HFFc6 (cell line): ENCODE data around the gene EGLN3. TPM values are rescaled to one million over a fixed set of nuclear protein-coding genes. Genes with fewer than 3 reads are reported as not detected.

Source experiments
- DNase-seq: peaks from one replicate; pipeline ENCODE4 v3.0.0-alpha.2; 2018
- H3K27ac Mint-ChIP-seq: 2 replicates; pipeline ENCODE4 v1.8.0; 2020; ENCODE audit warnings: mild to moderate bottlenecking, mixed read lengths
- H3K27me3 Mint-ChIP-seq: 2 replicates; pipeline ENCODE4 v1.8.0; 2021; ENCODE audit warnings: mild to moderate bottlenecking, moderate library complexity, mixed read lengths; ENCODE audit not compliant: insufficient read depth
- H3K36me3 Mint-ChIP-seq: 2 replicates; pipeline ENCODE4 v1.8.0; 2021; ENCODE audit warnings: low read depth, mixed read lengths
- H3K4me1 Mint-ChIP-seq: 2 replicates; pipeline ENCODE4 v1.8.0; 2020; ENCODE audit warnings: low read depth, mixed read lengths
- H3K4me3 Mint-ChIP-seq: 2 replicates; pipeline ENCODE4 v1.8.0; 2020; ENCODE audit warnings: mild to moderate bottlenecking, moderate library complexity, mixed read lengths
- H3K9me3 Mint-ChIP-seq: 2 replicates; pipeline ENCODE4 v1.8.0; 2020; ENCODE audit warnings: mild to moderate bottlenecking, mixed read lengths
- total RNA-seq, 6 experiments: library from RNA; stranded (reverse); fragmentation: NEBNext Ultra II Directional; extraction: Animal tissue kit (Norgen Biotek cat#: 25700); gene quantifications; 2 replicates in 1 of 6; 3 replicates in 5 of 6; pipeline ENCODE4 v1.2.3, GENCODE V29; 2021
- TF ChIP-seq, protein P1 (sequence below): fragments of 200-600 bp; sonication (generic); IDR thresholded peaks from 2 replicates; pipeline ENCODE4 v1.5.0; 2021; ENCODE audit warnings: antibody characterized with exemption, mild to moderate bottlenecking

Gene EGLN3
- total RNA-seq, 6 experiments from 2014 or later, result 0.19 TPM; not detected in 5

GRCh38 chr14:33880330-33880729 lies 70.5 kb downstream of the EGLN3 start:
- H3K36me3 Mint-ChIP-seq, result no peaks in the 10 kb centered on the region; the same call in 1 of the 2 replicates
- no peaks in the 10 kb centered on the region; the same call in 1 of the 2 replicates for H3K27me3 Mint-ChIP-seq
- TF ChIP-seq, protein P1, sequence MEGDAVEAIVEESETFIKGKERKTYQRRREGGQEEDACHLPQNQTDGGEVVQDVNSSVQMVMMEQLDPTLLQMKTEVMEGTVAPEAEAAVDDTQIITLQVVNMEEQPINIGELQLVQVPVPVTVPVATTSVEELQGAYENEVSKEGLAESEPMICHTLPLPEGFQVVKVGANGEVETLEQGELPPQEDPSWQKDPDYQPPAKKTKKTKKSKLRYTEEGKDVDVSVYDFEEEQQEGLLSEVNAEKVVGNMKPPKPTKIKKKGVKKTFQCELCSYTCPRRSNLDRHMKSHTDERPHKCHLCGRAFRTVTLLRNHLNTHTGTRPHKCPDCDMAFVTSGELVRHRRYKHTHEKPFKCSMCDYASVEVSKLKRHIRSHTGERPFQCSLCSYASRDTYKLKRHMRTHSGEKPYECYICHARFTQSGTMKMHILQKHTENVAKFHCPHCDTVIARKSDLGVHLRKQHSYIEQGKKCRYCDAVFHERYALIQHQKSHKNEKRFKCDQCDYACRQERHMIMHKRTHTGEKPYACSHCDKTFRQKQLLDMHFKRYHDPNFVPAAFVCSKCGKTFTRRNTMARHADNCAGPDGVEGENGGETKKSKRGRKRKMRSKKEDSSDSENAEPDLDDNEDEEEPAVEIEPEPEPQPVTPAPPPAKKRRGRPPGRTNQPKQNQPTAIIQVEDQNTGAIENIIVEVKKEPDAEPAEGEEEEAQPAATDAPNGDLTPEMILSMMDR, result no peak
- H3K4me3 Mint-ChIP-seq, result no peak overlapping the region
- H3K9me3 Mint-ChIP-seq, result peaks cover 44% of the 10 kb centered on the region
- no peak for DNase-seq
- no peaks in the 10 kb centered on the region for H3K4me1 Mint-ChIP-seq
- H3K27ac Mint-ChIP-seq, result no peak overlapping the region

GRCh38 chr14:33879684-33880286 lies 71.1 kb downstream of the EGLN3 start:
- Mint-ChIP-seq H3K4me3 (no peak overlapping the region), H3K27me3 (no peaks in the 10 kb centered on the region; the same call in 1 of the 2 replicates), H3K4me1 (no peaks in the 10 kb centered on the region)

DNA sequence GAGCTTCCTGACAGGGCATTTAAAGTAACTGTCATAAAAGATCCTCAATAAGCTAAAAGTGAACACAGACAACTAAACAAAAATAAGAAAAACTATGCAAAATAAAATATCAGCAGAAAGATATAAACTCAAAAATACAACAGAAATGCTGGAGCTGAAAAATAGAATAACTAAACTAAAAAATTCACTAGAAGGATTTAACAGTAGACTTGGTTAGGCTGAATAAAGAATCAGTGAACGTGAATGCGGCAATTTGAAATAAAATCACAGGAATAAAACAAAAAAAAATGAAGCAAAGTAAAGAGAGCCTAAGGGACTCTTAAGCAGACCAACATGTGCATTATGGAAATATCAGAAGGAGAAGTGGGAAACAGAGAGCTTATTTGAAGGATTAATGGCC lies 74.6 kb downstream of the EGLN3 start:
- H3K9me3 Mint-ChIP-seq, result peaks cover 47% of the 10 kb centered on the region
- no peak overlapping the region for H3K4me3 Mint-ChIP-seq
- DNase-seq, result no peak
- H3K27ac Mint-ChIP-seq, result no peak overlapping the region
- H3K27me3 Mint-ChIP-seq, result no peaks in the 10 kb centered on the region; the same call in 1 of the 2 replicates
- H3K36me3 Mint-ChIP-seq, result no peaks in the 10 kb centered on the region; the same call in 1 of the 2 replicates
- no peaks in the 10 kb centered on the region for H3K4me1 Mint-ChIP-seq
- TF ChIP-seq, protein P1, result no peak

More at GRCh38 chr14:33879684-33880286, 71.1 kb downstream of the EGLN3 start:
- Mint-ChIP-seq H3K27ac (no peak overlapping the region), H3K36me3 (no peaks in the 10 kb centered on the region; the same call in 1 of the 2 replicates), H3K9me3 (peaks cover 45% of the 10 kb centered on the region)
- TF ChIP-seq, protein P1, result no peak
- no peak for DNase-seq
